ENCODE measurements around the gene IHH. TPM values are rescaled to one million over a fixed set of nuclear protein-coding genes. Genes with fewer than 3 reads are reported as not detected.

IHH gene
- total RNA-seq, 2 experiments from 2014 or later: not detected

GRCh38 chr2:219090436-219091299 lies 29.9 kb upstream of the IHH start:
- intact Hi-C loops (cut with micrococcal nuclease): no loop called here
- ChIA-PET CTCF (interaction anchor here (0.7 to 3.9 kb wide), 11 partner anchors 9 to 61 kb away, joined by 3 to 22 read pairs (median 3); no protein-coding TSS in a partner anchor), POLR2A (interaction anchor here (0.7 kb wide), 1 partner anchor 32 kb away, joined by 3 read pairs; no protein-coding TSS in a partner anchor)
- Mint-ChIP-seq H3K27ac (no peak overlapping the region), H3K36me3 (ENCODE audit: low read depth) (peaks cover 4% of the 10 kb centered on the region), H3K27me3 (no peaks in the 10 kb centered on the region), H3K4me1 (ENCODE audit: low read depth) (peaks cover 8% of the 10 kb centered on the region), H3K9me3 (no peaks in the 10 kb centered on the region), H3K4me3 (no peak overlapping the region)
- DNase-seq (no peak), ATAC-seq (no peak)
- no peak for TF ChIP-seq CTCF (IDR thresholded peaks at IDR 0.05)

- intact Hi-C loops (cut with micrococcal nuclease): no loop called here
- no peak overlapping the region for H3K27ac Mint-ChIP-seq
- POLR2A ChIA-PET: no interaction called here
- CTCF ChIA-PET: interaction anchor here (1.3 to 3.4 kb wide), 5 partner anchors 15 to 60 kb away, joined by 4 to 13 read pairs (median 11); no protein-coding TSS in a partner anchor
- ATAC-seq (no peak), DNase-seq (no peak)
- TF ChIP-seq CTCF (IDR thresholded peaks at IDR 0.05): no peak
- no peaks in the 10 kb centered on the region for H3K27me3 Mint-ChIP-seq
- H3K9me3 Mint-ChIP-seq: no peaks in the 10 kb centered on the region
- H3K4me3 Mint-ChIP-seq: no peak overlapping the region
- peaks cover 3% of the 10 kb centered on the region for H3K36me3 Mint-ChIP-seq (ENCODE audit: low read depth)
- peaks cover 14% of the 10 kb centered on the region for H3K4me1 Mint-ChIP-seq (ENCODE audit: low read depth)
Measured at GRCh38 chr2:219089330-219089729, 28.6 kb upstream of the IHH start.

GRCh38 chr2:219087848-219088247 lies 27.1 kb upstream of the IHH start:
- no peak for ATAC-seq
- intact Hi-C loops (cut with micrococcal nuclease): no loop called here
- CTCF ChIA-PET: interaction anchor here (0.7 to 3.4 kb wide), 11 partner anchors 13 to 91 kb away, joined by 3 to 13 read pairs (median 4); no protein-coding TSS in a partner anchor
- Mint-ChIP-seq H3K9me3 (no peaks in the 10 kb centered on the region), H3K27me3 (no peaks in the 10 kb centered on the region), H3K4me3 (no peak overlapping the region), H3K4me1 (ENCODE audit: low read depth) (peaks cover 14% of the 10 kb centered on the region), H3K27ac (no peak overlapping the region), H3K36me3 (ENCODE audit: low read depth) (no peaks in the 10 kb centered on the region)
- POLR2A ChIA-PET: interaction anchor here (0.6 kb wide), 1 partner anchor 67 kb away, joined by 3 read pairs; no protein-coding TSS in a partner anchor
- no peak for TF ChIP-seq CTCF (IDR thresholded peaks at IDR 0.05)
- no peak for DNase-seq

- ChIA-PET POLR2A (interaction anchor here (0.6 kb wide), 1 partner anchor 106 kb away, joined by 4 read pairs; no protein-coding TSS in a partner anchor), CTCF (interaction anchor here (1.3 to 3.4 kb wide), 8 partner anchors 9 to 72 kb away, joined by 4 to 24 read pairs (median 8); no protein-coding TSS in a partner anchor)
- Mint-ChIP-seq H3K27ac (no peak overlapping the region), H3K9me3 (no peaks in the 10 kb centered on the region), H3K36me3 (ENCODE audit: low read depth) (no peaks in the 10 kb centered on the region), H3K4me1 (ENCODE audit: low read depth) (peaks cover 14% of the 10 kb centered on the region), H3K4me3 (no peak overlapping the region), H3K27me3 (no peaks in the 10 kb centered on the region)
- DNase-seq (no peak), ATAC-seq (no peak)
- intact Hi-C loops (cut with micrococcal nuclease): no loop called here
- TF ChIP-seq CTCF (IDR thresholded peaks at IDR 0.05): no peak
Measured at GRCh38 chr2:219087361-219087760, 26.6 kb upstream of the IHH start.

GRCh38 chr2:219086196-219086595 lies 25.5 kb upstream of the IHH start:
- POLR2A ChIA-PET: no interaction called here
- Mint-ChIP-seq H3K4me3 (no peak overlapping the region), H3K9me3 (no peaks in the 10 kb centered on the region), H3K36me3 (ENCODE audit: low read depth) (no peaks in the 10 kb centered on the region), H3K27ac (no peak overlapping the region), H3K4me1 (ENCODE audit: low read depth) (peaks cover 14% of the 10 kb centered on the region), H3K27me3 (no peaks in the 10 kb centered on the region)
- TF ChIP-seq CTCF (IDR thresholded peaks at IDR 0.05): no peak
- DNase-seq: no peak
- CTCF ChIA-PET: interaction anchor here (0.8 to 3.4 kb wide), 7 partner anchors 10 to 68 kb away, joined by 3 to 24 read pairs (median 9); no protein-coding TSS in a partner anchor
- ATAC-seq: no peak
- intact Hi-C loops (cut with micrococcal nuclease): no loop called here
